ENCODE data around the gene BLVRB.

GRCh38 chr19:40438284-40438683, 27.3 kb downstream of the BLVRB start:
- TF ChIP-seq POLR2A (IDR thresholded peaks at IDR 0.05) (no peak), CTCF (IDR thresholded peaks at IDR 0.05) (no peak), EP300 (IDR thresholded peaks at IDR 0.05) (no peak), POLR2AphosphoS5 (IDR thresholded peaks at IDR 0.05) (no peak)

All from gastroesophageal sphincter (tissue), 3 donors.